ENCODE data around the gene PZP.
"Not testable (repeated sequence)": the region's sequence is repeated elsewhere in the genome, so short reads cannot be mapped to it uniquely, and the experiment has no call there.

PZP gene

GRCh38 chr12:9208229-9208628 is at the start of gene PZP:
PZP (minus strand) TSS chr12:9208395; CDS start chr12:9208341, 54 bp downstream.
- no peak for DNase-seq (ENCODE audit: low read depth)

- no peak for DNase-seq (ENCODE audit: low read depth)
Measured at GRCh38 chr12:9256758-9257405, 48.7 kb upstream of the PZP start.

- DNase-seq (ENCODE audit: low read depth) = no peak
Measured at GRCh38 chr12:9256341-9256740, 48.1 kb upstream of the PZP start.

DNA sequence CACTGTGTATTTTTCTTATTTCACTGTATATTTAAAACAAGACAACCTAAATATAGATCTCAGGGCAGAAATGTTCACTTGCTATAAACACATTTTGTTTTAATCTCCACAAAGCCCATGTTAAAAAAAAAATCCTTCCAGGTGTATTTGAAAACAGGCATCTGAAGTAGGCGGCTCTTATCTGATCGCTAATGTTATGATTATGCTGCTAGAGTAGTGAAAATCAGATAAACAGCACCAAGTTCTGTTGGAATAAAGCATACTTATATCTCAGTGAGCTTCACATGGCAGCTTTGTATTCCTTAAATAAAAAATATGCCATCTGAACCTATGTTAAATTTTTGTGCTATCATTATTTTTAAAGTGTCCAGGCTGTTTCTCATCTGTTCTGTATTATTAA is 47.6 kb upstream of the PZP start:
- no peak for DNase-seq (ENCODE audit: low read depth)

- no peak for DNase-seq (ENCODE audit: low read depth)
Measured at GRCh38 chr12:9253464-9253863, 45.3 kb upstream of the PZP start.

DNA sequence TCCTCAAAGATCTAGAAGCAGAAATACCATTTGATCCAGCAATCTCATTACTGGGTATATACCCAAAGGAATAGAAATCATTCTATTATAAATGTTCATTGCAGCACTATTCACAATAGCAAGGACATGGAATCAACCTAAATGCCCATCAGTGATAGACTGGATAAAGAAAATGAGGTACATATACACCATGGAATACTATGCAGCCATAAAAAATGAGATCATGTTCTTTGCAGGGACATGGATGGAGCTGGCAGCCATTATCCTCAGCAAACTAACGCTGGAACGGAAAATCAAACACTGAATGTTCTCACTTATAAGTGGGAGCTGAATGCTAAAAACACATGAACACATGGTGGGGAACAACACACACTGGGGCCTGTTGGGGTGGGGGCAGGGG is 44.6 kb upstream of the PZP start:
- not testable (repeated sequence) for DNase-seq (ENCODE audit: low read depth)

DNA sequence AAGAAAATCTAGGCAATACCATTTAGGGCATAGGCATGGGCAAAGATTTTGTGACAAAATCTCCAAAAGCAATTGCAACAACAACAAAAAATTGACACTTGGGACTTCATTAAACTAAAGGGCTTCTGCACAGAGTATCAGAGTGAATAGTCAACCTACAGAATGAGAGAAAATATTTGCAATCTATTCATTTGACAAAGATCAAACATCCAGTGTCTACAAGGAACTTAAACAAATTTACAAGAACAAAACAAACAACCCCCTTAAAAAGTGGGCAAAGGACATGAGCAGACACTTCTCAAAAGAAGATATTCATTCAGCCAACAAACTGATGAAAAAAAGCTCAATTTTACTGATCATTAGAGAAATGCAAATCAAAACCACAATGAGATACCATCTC is 44.1 kb upstream of the PZP start:
- no peak for DNase-seq (ENCODE audit: low read depth)

DNA sequence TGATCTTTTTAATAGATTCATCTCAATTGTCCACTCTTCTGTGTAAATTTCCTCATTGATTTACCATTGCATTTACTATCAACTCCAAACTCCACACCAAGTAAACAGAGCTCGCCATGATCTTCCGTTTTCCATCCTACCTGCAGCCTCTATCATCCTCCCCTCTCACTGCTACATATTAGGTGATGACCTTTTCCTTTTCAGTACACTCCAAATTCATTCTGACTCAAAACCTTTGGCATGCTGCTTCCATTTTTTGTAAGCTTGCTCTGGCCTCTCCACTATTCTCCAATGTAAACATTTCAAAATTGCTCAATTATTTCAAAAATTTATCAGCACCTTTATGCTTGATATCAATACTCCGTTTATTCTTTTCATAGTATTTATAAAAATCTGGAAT is 40.2 kb upstream of the PZP start:
- no peak for DNase-seq (ENCODE audit: low read depth)

GRCh38 chr12:9244894-9245293 is 36.7 kb upstream of the PZP start:
- DNase-seq (ENCODE audit: low read depth) = no peak

- DNase-seq (ENCODE audit: low read depth) = no peak
Measured at GRCh38 chr12:9243999-9244649, 35.9 kb upstream of the PZP start.

- DNase-seq (ENCODE audit: low read depth) = no peak
Measured at GRCh38 chr12:9241301-9241700, 33.1 kb upstream of the PZP start.

DNA sequence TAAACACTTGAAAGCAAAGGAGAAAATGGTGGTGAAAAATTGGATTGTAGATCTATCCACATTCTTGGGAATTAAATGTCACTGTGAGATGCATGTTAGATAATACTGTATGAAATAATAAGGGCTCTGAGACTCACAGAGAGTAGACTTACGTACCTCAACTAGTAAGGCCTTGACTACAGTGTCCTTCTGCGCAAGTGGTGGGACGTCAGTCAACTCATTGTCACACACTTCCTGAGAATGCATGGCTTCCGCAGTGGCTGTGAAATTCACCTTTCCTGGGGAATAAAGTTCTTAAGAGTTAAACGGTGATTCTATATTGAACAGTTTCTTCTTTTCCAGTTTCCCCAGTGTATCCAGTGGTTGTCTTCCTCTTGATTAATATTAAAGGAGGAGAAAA is 32.6 kb upstream of the PZP start:
- DNase-seq (ENCODE audit: low read depth) = no peak

- not testable (repeated sequence) for DNase-seq (ENCODE audit: low read depth)
Measured at GRCh38 chr12:9240004-9240635, 31.9 kb upstream of the PZP start.

- no peak for DNase-seq (ENCODE audit: low read depth)
Measured at GRCh38 chr12:9237286-9237685, 29.1 kb upstream of the PZP start.

DNA sequence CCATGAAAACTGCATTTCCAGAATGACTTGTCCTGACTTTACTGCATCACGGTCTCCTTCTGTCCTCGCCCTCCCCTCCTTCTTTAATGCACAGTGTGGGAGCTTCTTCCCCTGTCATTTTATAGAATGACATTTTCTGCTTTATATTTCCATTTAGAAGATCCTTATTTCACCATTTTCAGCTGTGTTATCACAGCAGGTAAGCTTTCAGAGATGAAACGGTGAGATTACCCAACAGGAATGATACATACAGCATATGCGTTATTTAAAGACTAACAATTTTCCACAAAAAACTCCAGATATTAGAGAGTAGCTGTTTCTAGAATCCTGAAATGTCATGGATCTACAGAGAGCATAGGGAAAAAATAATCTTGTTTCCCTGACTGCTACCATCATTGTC is 27.3 kb upstream of the PZP start:
- DNase-seq (ENCODE audit: low read depth) = no peak

- DNase-seq (ENCODE audit: low read depth) = no peak
Measured at GRCh38 chr12:9227950-9228349, 19.8 kb upstream of the PZP start.

- no peak for DNase-seq (ENCODE audit: low read depth)
Measured at GRCh38 chr12:9223830-9224229, 15.6 kb upstream of the PZP start.

DNA sequence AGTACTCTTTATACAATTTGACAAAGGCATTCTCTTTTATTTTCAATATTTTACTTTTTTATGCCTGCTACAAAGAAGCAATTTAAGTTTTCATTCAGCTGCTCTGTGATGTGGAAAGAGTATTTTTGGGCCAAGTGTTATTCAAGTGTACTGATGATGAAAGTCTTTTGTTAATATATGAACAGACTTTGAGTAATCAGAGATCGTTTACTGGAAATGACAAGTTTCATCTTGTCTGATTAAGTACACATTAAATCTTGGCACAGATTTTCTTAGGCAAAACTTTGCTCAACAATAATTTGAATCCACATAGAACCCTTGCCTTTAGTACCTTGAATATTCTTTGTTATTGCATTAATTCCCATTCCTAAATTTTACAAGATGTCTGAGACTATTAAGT is 13.3 kb upstream of the PZP start:
- no peak for DNase-seq (ENCODE audit: low read depth)

GRCh38 chr12:9221011-9221410 is 12.8 kb upstream of the PZP start:
- DNase-seq (ENCODE audit: low read depth) = not testable (repeated sequence)

DNA sequence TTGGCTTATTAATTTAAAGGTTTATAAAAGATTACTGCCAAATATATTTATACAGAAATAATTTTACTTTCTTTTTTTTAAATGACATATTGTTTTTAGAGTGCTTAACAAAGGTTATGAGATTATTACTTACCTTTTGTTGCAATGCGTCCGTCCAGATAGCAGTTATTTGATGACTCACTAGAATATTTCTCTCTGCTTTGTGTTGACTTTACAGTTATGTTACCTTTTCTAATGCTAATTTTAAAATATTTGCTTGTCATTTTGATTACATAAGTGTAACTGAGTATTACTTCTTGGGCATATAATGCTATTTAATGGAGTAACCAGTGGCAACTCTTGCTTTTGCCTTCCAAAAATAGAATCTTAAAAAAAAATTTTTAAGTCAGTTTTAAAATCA is 6.3 kb upstream of the PZP start:
- DNase-seq (ENCODE audit: low read depth) = no peak

DNA sequence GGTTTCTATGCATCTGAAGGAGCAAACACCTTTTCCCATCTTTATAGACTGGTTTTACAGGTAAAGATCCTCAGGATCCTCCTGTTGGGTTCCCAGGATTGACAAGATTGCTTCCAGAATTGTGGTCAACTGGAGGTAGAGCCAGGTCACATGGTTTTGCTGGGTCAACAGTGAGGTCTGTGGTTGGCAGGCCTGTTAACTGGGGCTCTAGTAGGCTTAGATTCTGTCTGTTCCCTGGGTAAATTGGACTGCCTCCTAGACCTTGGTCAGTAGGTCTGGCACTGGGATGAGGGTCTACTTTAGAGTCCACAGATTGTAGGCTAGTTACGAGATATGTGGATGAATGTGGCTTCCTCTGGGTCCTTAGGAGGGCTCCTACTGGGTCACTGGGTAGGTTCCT is 3.5 kb upstream of the PZP start:
- DNase-seq (ENCODE audit: low read depth) = no peak

DNA sequence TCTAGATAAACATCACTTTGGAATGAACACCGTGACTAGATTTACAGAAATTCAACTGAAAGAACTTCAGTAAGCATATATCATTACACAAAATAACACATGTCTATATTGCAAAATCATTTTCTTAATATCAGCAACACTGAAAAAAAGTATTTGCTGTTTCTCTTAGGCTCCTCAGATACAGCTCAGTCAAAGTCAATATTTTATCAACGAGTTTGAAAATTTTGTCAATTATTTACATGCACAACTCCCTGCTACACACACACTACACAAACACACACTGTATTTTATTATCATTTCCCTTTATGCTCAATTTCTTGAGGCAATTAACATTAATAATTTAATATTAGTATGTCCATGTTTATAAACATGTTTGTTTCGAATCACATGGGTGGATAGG is 3.8 kb downstream of the PZP start:
- DNase-seq (ENCODE audit: low read depth) = no peak

- DNase-seq (ENCODE audit: low read depth) = no peak
Measured at GRCh38 chr12:9198012-9198411, 10.2 kb downstream of the PZP start.

GRCh38 chr12:9184276-9184675 is 23.9 kb downstream of the PZP start:
- DNase-seq (ENCODE audit: low read depth) = no peak

Measured in non-pigmented ciliary epithelial cell (primary cell).